IMR-90 (cell line): ENCODE measurements around the gene CDH9.

Experiments used
- CEBPB ChIP-seq: IDR thresholded peaks from 2 replicates; pipeline ENCODE4 v1.6.1; 2012; ENCODE audit warnings: low read depth, low read length, improper control_type of control experiment
- NFE2L2 ChIP-seq: fragments of 150-350 bp; IDR thresholded peaks from 2 replicates; pipeline ENCODE4 v1.6.1; 2016; ENCODE audit warnings: low read depth, mild to moderate bottlenecking, low read length
- POLR2A ChIP-seq: IDR thresholded peaks from 2 replicates; pipeline ENCODE4 v1.6.1; 2012; ENCODE audit warnings: mild to moderate bottlenecking, low read depth, low read length
- TF ChIP-seq, protein P1 (sequence below): conservative IDR thresholded peaks from 2 replicates; pipeline ENCODE4 v1.5.1; 2012; ENCODE audit warnings: mild to moderate bottlenecking, low read depth, low read length, improper control_type of control experiment

DNA sequence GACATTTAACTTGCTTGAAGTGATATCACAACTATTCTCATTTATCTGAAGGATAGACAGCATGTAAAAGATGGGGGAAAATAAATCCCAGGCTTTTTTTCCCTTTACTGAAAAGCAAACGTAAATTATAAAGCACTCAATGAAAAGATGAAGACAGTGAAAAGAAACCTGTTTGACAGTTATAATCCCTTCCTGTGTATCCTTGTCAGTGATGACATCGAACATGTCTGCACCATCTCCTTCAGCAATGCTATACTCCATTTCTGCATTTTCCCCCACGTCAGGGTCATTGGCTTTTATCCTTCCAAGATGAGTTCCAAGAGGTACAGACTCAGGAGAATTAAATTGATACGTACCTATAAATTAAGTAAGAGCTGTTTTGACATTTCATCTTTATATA, 134.9 kb downstream of the CDH9 start:
- TF ChIP-seq, protein P1, sequence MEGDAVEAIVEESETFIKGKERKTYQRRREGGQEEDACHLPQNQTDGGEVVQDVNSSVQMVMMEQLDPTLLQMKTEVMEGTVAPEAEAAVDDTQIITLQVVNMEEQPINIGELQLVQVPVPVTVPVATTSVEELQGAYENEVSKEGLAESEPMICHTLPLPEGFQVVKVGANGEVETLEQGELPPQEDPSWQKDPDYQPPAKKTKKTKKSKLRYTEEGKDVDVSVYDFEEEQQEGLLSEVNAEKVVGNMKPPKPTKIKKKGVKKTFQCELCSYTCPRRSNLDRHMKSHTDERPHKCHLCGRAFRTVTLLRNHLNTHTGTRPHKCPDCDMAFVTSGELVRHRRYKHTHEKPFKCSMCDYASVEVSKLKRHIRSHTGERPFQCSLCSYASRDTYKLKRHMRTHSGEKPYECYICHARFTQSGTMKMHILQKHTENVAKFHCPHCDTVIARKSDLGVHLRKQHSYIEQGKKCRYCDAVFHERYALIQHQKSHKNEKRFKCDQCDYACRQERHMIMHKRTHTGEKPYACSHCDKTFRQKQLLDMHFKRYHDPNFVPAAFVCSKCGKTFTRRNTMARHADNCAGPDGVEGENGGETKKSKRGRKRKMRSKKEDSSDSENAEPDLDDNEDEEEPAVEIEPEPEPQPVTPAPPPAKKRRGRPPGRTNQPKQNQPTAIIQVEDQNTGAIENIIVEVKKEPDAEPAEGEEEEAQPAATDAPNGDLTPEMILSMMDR = no peak
- no peak for TF ChIP-seq NFE2L2
- no peak for TF ChIP-seq POLR2A
- TF ChIP-seq CEBPB = no peak
